Endodermal cell (in vitro differentiated cells): ENCODE results near the gene FGFRL1. TPM values are rescaled to one million over a fixed set of nuclear protein-coding genes. Genes with fewer than 3 reads are reported as not detected.

ENCODE experiments used
- DNase-seq: peaks from one replicate; pipeline ENCODE4 v3.0.0-alpha.2; 2017
- H3K27ac ChIP-seq: 2 replicates; pipeline ENCODE4 v1.5.1; 2013; ENCODE audit warnings: mild to moderate bottlenecking, low read depth, low read length, moderate library complexity
- H3K27me3 ChIP-seq: 2 replicates; pipeline ENCODE4 v1.6.1; 2013; ENCODE audit warnings: mild to moderate bottlenecking, low read length, moderate library complexity; ENCODE audit not compliant: insufficient read depth, control insufficient read depth, poor library complexity, severe bottlenecking
- H3K36me3 ChIP-seq: 2 replicates; pipeline ENCODE4 v1.7.0; 2013; ENCODE audit warnings: mild to moderate bottlenecking, low read length, moderate library complexity; ENCODE audit not compliant: control insufficient read depth, insufficient read depth
- H3K4me1 ChIP-seq: one replicate; pipeline ENCODE4 v1.7.0; 2013; ENCODE audit warnings: low read length; ENCODE audit not compliant: control insufficient read depth, insufficient read depth
- H3K4me3 ChIP-seq: 2 replicates; pipeline ENCODE4 v1.5.1; 2013; ENCODE audit warnings: mild to moderate bottlenecking, low read length, moderate library complexity
- H3K9ac ChIP-seq: 2 replicates; pipeline ENCODE4 v1.6.1; 2013; ENCODE audit warnings: mild to moderate bottlenecking, low read length, moderate library complexity; ENCODE audit not compliant: poor library complexity, severe bottlenecking; ENCODE audit errors: extremely low read depth
- H3K9me3 ChIP-seq: 2 replicates; pipeline ENCODE4 v1.6.1; 2013; ENCODE audit warnings: mild to moderate bottlenecking, low read length, moderate library complexity; ENCODE audit not compliant: control insufficient read depth
- H3K27ac Mint-ChIP-seq: 2 replicates; pipeline ENCODE4 v1.8.0; 2020; ENCODE audit warnings: mixed read lengths
- H3K27me3 Mint-ChIP-seq: 2 replicates; pipeline ENCODE4 v1.8.0; 2021; ENCODE audit warnings: mild to moderate bottlenecking, mixed read lengths; ENCODE audit not compliant: insufficient read depth
- H3K36me3 Mint-ChIP-seq: 2 replicates; pipeline ENCODE4 v1.8.0; 2020; ENCODE audit warnings: low read depth, mixed read lengths
- H3K4me1 Mint-ChIP-seq: 2 replicates; pipeline ENCODE4 v1.8.0; 2020; ENCODE audit warnings: mixed read lengths
- H3K4me3 Mint-ChIP-seq: 2 replicates; pipeline ENCODE4 v1.8.0; 2020; ENCODE audit warnings: mild to moderate bottlenecking, moderate library complexity, mixed read lengths
- H3K9me3 Mint-ChIP-seq: 2 replicates; pipeline ENCODE4 v1.8.0; 2020; ENCODE audit warnings: mild to moderate bottlenecking, mixed read lengths
- CTCF ChIP-seq: fragments of 200-600 bp; sonication (generic); conservative IDR thresholded peaks from 2 replicates; pipeline ENCODE4 v1.5.0; 2021; ENCODE audit warnings: antibody characterized with exemption, mild to moderate bottlenecking
- WGBS, 2 experiments: methylation state at CpG; one replicate each; pipeline versions ENCODE4 v1.1.5 to v1.1.7; 2013; ENCODE audit warnings: missing lambda C conversion rate in 2 of 2, mixed read lengths in 1 of 2; ENCODE audit not compliant: insufficient coverage in 1 of 2, insufficient read length in 1 of 2; 5-methylcytosine and 5-hydroxymethylcytosine counted together
- total RNA-seq, 2 donors: library from RNA; stranded (reverse); fragmentation: NEBNext Ultra II Directional in 1 of 2; extraction: Animal tissue kit (Norgen Biotek cat#: 25700) in 1 of 2; gene quantifications; 2 replicates in 1 of 2; 3 replicates in 1 of 2; pipeline ENCODE4 v1.2.1, GENCODE V29; 2021

FGFRL1 gene
- total RNA-seq, 2 donors from 2014 or later: 51.0 to 93.3 TPM

- TF ChIP-seq CTCF: peak; percentile 82
- Histone ChIP-seq H3K9me3 (peaks cover 11% of the 10 kb centered on the region), H3K36me3 (no peaks in the 10 kb centered on the region), H3K27ac (no peak overlapping the region), H3K9ac (no peak overlapping the region), H3K27me3 (peaks cover 11% of the 10 kb centered on the region), H3K4me3 (no peak overlapping the region), H3K4me1 (no peaks in the 10 kb centered on the region)
- peak; percentile 84 for DNase-seq
- Mint-ChIP-seq H3K36me3 (no peaks in the 10 kb centered on the region), H3K9me3 (peaks cover 11% of the 10 kb centered on the region), H3K27me3 (peaks cover 31% of the 10 kb centered on the region), H3K4me1 (no peaks in the 10 kb centered on the region), H3K27ac (no peak overlapping the region), H3K4me3 (no peak overlapping the region)
- 47 to 54% methylated on average over 9 to 11 of the region's 11 CpGs for WGBS, 2 experiments
Measured at GRCh38 chr4:1072830-1073446, 61.5 kb downstream of the FGFRL1 start.

GRCh38 chr4:1074077-1074476 lies 62.7 kb downstream of the FGFRL1 start:
- H3K27ac Mint-ChIP-seq: no peak overlapping the region
- peaks cover 28% of the 10 kb centered on the region for H3K27me3 Mint-ChIP-seq
- H3K4me3 Mint-ChIP-seq: no peak overlapping the region
- no peak for TF ChIP-seq CTCF
- H3K4me1 Mint-ChIP-seq: no peaks in the 10 kb centered on the region
- Histone ChIP-seq H3K4me3 (no peak overlapping the region), H3K4me1 (no peaks in the 10 kb centered on the region), H3K9me3 (peaks cover 11% of the 10 kb centered on the region), H3K9ac (no peak overlapping the region), H3K36me3 (no peaks in the 10 kb centered on the region), H3K27me3 (no peaks in the 10 kb centered on the region), H3K27ac (no peak overlapping the region)
- DNase-seq: no peak
- H3K9me3 Mint-ChIP-seq: peaks cover 11% of the 10 kb centered on the region
- 85 to 88% methylated on average over 6 to 9 of the region's 9 CpGs for WGBS, 2 experiments
- no peaks in the 10 kb centered on the region for H3K36me3 Mint-ChIP-seq

GRCh38 chr4:1075225-1075624 lies 63.8 kb downstream of the FGFRL1 start:
- H3K27me3 Mint-ChIP-seq: peaks cover 30% of the 10 kb centered on the region
- H3K9me3 ChIP-seq: peaks cover 11% of the 10 kb centered on the region
- no peak overlapping the region for H3K27ac ChIP-seq
- WGBS, 2 experiments: 88 to 96% methylated on average over 4 to 7 of the region's 7 CpGs
- H3K9me3 Mint-ChIP-seq: peaks cover 11% of the 10 kb centered on the region
- H3K36me3 ChIP-seq: no peaks in the 10 kb centered on the region
- H3K4me1 Mint-ChIP-seq: no peaks in the 10 kb centered on the region
- no peak overlapping the region for H3K4me3 ChIP-seq
- H3K4me1 ChIP-seq: no peaks in the 10 kb centered on the region
- H3K9ac ChIP-seq: no peak overlapping the region
- no peak overlapping the region for H3K4me3 Mint-ChIP-seq
- H3K27ac Mint-ChIP-seq: no peak overlapping the region
- TF ChIP-seq CTCF: no peak
- H3K27me3 ChIP-seq: no peaks in the 10 kb centered on the region
- DNase-seq: no peak
- no peaks in the 10 kb centered on the region for H3K36me3 Mint-ChIP-seq
